Measurements from ENCODE around the gene PHKA1.
"Not testable (repeated sequence)": the region's sequence is repeated elsewhere in the genome, so short reads cannot be mapped to it uniquely, and the experiment has no call there.

Gene PHKA1

DNA sequence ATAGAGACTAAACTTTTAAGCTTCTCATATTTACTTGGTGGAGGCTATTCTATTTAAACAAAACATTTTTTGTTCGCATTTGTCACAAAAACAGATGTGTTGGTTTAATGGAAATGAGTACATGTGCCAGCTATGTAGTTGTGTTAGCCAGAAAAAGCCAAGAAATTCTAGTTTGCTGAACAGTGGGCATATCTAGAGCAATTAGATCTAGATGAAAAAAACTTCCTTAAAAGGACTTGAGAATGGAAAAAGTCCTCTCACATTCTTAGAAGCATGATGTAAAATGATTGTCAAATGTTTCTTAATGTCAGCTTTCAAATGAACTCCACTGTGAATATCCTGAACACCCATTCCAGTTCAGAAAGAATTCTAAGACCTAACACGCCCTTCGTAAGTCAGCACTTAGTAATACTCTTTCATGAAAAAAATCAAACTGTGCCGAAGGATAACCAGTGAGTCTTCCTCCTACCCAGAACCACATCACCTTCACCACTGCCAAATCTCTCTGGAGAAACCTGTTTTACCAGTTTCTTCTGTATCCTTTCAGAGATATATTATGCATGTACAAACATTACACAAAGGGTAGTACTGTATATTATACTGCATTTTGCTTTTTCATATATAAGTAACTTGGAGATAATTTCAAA is 28.2 kb downstream of the PHKA1 start:
- peak overlapping the region; percentile 50 for H3K27ac ChIP-seq

GRCh38 chrX:72685018-72685417 is 29.1 kb downstream of the PHKA1 start:
- H3K27ac ChIP-seq, result no peak overlapping the region
- TF ChIP-seq ZFX (IDR thresholded peaks at IDR 0.05; ENCODE audit: borderline replicate concordance) (no peak), CTCF (IDR thresholded peaks at IDR 0.05) (no peak)

More for the DNA sequence above, 28.2 kb downstream of the PHKA1 start:
- no peak for TF ChIP-seq CTCF (IDR thresholded peaks at IDR 0.05)
- no peak for TF ChIP-seq ZFX (IDR thresholded peaks at IDR 0.05; ENCODE audit: borderline replicate concordance)

DNA sequence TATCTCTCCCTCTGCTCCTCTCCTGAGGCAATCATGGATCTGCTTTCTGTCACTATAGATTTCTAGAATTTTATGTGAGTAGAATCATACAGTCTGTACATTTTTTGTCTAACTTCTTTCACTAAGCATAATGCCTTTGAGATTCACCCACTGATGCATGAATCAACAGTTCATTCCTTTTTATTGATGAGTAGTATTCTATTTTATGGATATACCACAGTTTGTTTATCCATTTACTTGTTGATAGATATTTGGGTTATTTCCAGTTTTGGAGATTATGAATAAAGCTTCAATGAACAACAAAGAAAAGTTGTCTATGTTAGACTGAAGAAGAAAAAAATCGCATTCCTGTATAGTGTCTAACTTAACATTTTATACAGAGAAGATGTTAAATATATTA is 30.5 kb downstream of the PHKA1 start:
- no peak overlapping the region for H3K27ac ChIP-seq
- TF ChIP-seq CTCF (IDR thresholded peaks at IDR 0.05) (no peak), ZFX (IDR thresholded peaks at IDR 0.05; ENCODE audit: borderline replicate concordance) (no peak)

GRCh38 chrX:72676465-72676864 is 37.6 kb downstream of the PHKA1 start:
- no peak overlapping the region for H3K27ac ChIP-seq
- no peak for TF ChIP-seq ZFX (IDR thresholded peaks at IDR 0.05; ENCODE audit: borderline replicate concordance)
- TF ChIP-seq CTCF (IDR thresholded peaks at IDR 0.05), result no peak

GRCh38 chrX:72673951-72674350 is 40.2 kb downstream of the PHKA1 start:
- H3K27ac ChIP-seq, result not testable (repeated sequence)

- not testable (repeated sequence) for H3K27ac ChIP-seq
Measured at GRCh38 chrX:72669508-72669907, 44.6 kb downstream of the PHKA1 start.

DNA sequence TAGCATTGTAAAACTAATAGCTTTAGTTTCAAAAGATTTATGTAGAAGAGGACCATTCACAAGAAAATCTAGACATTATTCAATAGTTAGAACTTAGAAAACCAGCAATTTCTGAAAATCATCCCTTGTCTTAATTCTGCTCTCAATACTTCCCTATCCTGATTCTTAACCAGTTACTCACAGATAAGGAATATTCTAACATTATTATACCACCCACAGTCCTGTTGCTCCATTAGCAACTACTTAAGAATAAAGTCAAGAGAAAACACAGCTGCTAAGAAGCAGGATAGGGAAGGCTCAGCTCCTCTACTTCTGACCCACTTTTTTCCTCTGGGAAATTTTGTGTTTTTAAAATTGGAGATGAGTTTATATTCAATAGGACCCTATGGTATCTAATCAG is 47.7 kb downstream of the PHKA1 start:
- H3K27ac ChIP-seq, result no peak overlapping the region
- TF ChIP-seq CTCF (IDR thresholded peaks at IDR 0.05) (no peak), ZFX (IDR thresholded peaks at IDR 0.05; ENCODE audit: borderline replicate concordance) (no peak)

GRCh38 chrX:72663737-72664136 is 50.4 kb downstream of the PHKA1 start:
- TF ChIP-seq CTCF (IDR thresholded peaks at IDR 0.05) (no peak), ZFX (IDR thresholded peaks at IDR 0.05; ENCODE audit: borderline replicate concordance) (no peak)
- no peak overlapping the region for H3K27ac ChIP-seq
